HUDEP-2 (cell line): ENCODE results near the gene ZNF212.
A peak's percentile ranks its signal among the peaks of the same experiment; 100 is the strongest.
"Not testable (repeated sequence)": the region's sequence is repeated elsewhere in the genome, so short reads cannot be mapped to it uniquely, and the experiment has no call there.

ENCODE experiments used
- DNase-seq, 76 experiments: peaks; one replicate each; lab custom pipeline; 2025; ENCODE audit not compliant: unreplicated experiment in 76 of 76; lab: John Stamatoyannopoulos, UW

Gene ZNF212

GRCh38 chr7:149251518-149251917, 12.1 kb downstream of the ZNF212 start:
- DNase-seq: not testable (repeated sequence)

DNA sequence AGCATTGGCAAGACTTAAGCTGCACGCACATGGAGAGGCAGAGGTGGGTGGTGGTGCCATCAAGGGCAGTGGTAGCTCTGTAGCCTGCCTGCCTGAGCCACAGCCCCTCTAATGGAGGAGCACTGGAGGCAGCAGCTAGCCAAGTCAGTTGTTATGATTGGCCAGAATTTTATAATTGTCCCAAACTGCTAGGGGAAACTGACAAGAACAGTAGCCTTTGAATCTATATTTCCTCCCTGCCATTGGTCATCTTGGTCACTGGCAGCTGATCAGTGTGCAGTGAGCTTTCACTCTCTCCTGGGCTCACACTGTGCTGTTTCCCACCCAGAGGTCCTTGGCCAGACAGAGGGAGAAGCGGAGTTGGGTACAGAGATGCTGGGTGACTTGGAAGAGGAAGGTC, 12.9 kb downstream of the ZNF212 start:
- DNase-seq: no peak

GRCh38 chr7:149253665-149254064, 14.2 kb downstream of the ZNF212 start:
- no peak for DNase-seq

DNA sequence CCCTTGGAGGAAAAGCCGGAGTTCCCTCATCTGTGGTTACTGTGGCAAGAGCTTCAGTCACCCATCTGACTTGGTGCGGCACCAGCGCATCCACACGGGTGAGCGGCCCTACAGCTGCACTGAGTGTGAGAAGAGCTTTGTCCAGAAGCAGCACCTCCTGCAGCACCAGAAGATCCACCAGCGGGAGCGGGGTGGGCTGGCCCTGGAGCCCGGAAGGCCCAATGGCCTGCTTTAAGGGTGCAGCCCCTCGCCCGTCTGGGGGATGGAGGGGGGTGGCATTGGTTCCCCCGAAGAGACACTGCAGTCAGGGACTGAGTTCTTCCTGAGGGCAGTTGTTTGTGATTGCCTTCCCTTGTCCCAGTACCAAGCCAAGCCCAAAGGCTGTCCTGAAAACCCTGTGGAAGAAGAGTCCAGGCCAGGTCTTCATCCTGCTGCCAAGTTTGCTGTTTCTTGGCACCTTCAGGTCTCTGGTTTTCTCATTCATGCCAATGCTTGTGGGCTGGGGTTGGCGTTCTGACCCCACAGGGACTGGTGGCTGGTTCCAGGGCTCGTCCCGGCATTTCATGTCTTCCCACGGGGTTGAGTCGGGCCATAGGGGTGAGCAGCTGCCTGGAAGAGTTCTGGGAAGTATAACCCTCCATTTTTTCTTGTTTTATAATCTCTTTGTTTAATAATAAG, 14.9 kb downstream of the ZNF212 start:
- DNase-seq: no peak

- DNase-seq: no peak
Measured at GRCh38 chr7:149255174-149255573, 15.7 kb downstream of the ZNF212 start.

DNA sequence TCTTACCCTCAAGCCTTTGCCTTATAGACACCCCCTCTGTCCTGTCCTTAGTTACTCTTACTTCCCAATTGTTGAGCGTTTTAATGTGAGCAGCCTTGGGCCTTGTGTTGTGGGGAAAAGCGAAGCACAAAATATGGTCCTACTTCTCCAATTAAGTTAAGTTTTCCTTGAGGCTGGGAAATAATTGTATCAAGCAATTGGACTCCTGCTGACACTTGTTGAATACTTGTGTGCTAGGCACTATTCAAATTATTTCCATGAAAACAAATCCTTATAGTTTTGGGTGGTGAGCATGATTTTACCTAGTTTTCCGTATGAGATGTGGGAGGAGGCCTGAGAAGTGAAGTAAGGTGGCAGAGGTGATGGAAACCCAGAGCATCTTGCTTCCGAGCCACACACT, 17.1 kb downstream of the ZNF212 start:
- DNase-seq: no peak

DNA sequence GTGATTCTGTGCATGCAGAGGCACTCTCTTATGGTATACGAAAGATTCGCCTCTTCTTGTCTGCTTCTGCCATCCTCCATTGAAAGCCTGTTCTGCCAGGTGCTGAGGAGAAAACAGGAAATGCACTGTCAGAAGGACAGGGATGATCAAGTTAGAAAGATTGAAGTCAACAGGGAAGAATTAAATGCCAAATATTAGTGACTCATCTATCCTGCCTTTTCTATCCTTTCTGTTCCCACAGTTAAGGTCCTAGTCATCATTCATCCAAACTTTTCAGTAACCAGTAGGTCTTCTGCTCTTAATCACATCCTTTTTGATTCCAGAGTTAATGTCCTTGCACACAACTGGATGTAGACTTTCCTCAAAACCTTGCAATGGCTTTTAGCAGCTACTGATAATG, 17.7 kb downstream of the ZNF212 start:
- DNase-seq: no peak

DNA sequence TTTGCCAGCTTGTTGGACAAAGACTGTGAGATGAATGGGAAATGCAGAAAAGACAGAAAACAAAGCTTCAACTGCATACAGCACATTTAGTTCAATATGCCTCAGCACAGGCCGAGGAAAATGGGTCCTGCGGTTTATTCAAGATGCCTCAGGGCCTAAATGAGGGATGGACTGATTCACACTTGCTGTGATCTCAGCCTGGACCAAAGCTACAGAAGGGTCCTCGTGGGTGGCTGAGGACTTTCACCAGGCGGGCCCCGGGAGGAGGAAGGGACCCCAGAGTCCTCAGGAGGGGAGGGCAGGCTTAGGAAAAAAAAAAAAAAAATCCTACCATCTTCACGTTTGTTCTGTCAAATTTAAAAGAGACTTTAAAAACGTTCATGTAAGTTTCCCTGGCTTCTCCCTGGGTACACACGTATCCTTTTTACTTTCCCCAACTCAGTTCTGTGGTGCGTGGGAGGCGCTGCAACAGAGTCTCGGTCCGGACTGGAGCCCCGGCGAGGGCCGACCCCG, 21.9 kb downstream of the ZNF212 start:
- peak in 1 of 76 experiments; percentile 32 for DNase-seq

DNA sequence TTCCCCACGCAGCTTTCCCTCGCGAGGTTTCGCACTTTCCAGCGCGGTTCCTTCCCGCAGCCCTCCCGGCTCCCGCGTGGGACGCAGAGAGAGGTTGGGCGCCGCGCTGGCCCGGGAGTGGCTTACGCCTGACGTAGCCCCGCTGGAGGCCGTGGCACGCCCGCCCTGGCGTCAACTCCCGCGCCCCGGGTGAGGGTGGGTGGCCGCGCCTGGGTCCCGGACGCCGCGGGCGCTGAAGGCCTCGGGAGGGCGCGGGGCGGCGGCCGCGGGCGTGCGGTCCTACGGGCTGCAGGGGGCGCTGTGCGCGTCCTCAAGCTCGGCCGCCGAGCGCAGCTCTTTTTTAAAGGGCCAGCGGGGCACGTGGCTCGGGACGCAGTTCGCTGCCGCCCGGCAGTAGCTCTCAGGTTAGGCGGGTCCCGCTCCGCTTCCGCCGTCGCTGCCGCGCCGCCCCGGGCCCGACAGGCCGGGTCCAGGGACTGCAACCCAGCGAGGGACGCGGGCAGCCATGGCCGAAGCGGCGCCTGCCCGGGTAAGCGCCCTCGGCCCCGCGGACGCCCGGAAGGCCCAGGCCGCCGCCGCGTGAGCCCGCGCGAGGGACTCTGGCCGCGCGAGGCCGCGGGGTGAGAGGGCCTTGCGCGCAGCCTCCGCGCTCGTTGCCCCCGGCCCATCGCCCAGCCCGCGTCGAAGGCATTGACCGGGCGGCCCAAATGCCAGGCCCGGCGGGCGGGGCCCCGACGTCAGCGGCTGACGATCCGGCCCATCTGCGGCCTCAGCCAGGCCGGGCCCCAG, 22.6 kb downstream of the ZNF212 start, which contains the start of gene ZNF783:
ZNF783 (plus strand) TSS at position 368 of the 789 bp plus-strand sequence; CDS start at position 506, 138 bp downstream.
- peak in 73 of 76 experiments; percentile 27 to 87 (median 74) for DNase-seq

DNA sequence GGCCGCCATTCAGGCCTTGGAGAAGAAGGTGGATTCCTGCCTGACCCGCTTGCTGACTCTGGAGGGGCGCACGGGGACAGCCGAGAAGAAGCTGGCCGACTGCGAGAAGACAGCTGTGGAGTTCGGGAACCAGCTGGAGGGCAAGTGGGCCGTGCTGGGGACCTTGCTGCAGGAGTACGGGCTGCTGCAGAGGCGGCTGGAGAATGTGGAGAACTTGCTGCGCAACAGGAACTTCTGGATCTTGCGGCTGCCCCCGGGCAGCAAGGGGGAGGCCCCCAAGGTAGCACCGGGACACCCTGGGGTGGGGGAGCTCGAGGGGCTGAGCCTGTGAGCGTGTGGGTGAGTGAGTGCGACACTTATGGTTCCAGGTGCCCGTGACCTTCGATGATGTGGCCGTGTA, 27.0 kb downstream of the ZNF212 start:
- DNase-seq: no peak

DNA sequence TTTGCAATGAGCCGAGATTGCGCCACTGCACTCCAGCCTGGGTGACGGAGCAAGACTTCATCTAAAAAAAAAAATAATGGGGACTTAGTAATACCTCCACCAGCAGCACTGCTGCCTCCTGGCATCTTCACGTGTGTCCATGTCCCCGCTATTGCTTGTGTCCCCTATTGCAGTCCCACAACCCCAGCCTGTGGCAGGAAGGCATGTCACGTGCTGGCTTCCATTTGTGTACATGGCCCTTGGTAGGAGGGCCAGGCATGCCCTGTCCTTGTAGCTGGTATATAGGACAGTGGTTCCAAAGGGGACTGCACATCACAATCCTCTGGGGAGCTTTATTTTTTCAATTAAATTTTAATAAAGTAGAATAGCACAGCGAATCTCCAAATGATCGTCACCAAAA, 28.3 kb downstream of the ZNF212 start:
- no peak for DNase-seq

DNA sequence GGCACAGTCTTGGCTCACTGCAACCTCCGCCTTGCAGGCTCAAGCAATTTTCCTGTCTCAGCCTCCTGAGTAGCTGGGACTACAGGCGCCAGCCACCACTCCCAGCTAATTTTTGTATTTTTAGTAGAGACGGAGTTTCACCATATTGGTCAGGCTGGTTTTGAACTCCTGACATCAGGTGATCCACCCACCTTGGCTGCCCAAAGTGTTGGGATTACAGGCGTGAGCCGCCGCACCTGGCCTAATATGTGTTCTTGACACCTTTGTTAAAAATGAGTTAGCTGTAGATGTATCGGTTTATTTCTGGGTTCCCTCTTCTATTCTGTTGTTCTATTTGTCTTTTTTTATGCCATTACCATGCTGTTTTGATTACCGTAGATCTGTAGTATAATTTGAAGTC, 35.0 kb downstream of the ZNF212 start:
- DNase-seq: not testable (repeated sequence)

- DNase-seq: no peak
Measured at GRCh38 chr7:149277871-149278270, 38.4 kb downstream of the ZNF212 start.

DNA sequence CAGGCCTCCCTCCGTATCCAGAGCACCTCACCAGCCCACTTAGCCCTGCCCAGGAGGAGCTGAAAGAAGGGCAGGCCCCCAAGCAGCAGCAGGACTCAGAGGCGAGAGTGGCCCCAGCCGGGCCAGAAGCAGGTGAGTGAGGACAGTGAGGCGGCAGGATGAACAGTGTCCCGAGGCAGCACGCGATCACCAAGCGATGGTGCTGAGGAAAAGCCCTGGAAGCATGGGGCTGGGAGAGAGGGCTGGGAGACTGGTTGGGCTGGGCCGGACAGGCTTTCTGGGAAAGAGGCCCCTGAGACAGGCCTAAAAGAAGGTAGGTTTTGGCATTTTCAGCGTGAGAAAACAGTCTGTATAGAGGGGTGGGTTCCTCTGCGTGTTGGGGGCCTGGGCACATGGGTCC, 38.9 kb downstream of the ZNF212 start:
- DNase-seq: no peak

DNA sequence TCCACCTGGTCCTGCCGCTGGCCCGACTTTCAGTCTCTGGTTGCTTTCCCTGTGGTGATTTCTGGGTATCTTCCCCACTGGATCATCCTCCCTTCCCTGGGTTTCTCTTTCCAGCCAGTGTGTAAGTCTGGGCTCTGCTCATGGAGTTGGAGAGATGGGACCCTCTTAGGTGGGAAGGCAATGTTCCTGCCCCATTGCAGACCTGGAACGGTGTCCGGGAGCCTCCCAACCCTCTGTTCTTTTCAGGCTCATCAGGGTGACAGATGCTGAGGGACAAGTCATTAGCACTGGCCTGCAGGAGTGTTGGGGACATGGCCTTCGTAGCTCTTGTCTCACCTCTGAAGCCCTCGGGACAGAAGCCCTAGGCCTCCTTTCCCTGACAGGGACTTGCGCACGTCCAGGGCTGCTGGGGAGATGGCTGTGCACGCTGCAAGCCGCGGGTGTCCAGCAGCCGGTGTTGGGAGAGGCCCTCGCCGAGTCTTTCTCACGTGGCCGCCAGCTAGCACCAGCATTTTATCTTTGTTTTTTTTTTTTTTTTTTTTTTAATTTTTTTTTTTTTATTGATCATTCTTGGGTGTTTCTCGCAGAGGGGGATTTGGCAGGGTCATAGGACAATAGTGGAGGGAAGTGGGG, 39.8 kb downstream of the ZNF212 start:
- no peak for DNase-seq

DNA sequence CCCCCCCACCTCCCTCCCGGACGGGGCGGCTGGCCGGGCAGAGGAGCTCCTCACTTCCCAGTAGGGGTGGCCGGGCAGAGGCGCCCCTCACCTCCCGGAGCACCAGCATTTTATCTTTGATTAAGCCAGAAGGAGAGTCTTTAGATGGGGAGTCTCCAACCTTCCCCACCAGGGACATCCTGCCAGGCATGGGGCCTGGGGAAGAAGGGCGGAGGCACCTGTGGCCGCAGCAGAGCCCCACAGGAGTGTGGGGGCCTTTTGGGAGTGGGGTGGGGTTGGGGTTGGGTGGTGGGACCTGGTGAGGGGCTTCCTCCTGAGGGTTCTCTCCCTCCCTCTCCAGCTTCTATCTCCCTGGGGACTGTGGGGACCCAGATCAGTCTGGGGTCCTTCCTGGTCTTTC, 40.7 kb downstream of the ZNF212 start:
- no peak for DNase-seq

- DNase-seq: no peak
Measured at GRCh38 chr7:149280661-149281507, 41.4 kb downstream of the ZNF212 start.

- DNase-seq: no peak
Measured at GRCh38 chr7:149281508-149282330, 42.3 kb downstream of the ZNF212 start.

GRCh38 chr7:149282331-149282655, 42.8 kb downstream of the ZNF212 start:
- no peak for DNase-seq

GRCh38 chr7:149283321-149283720, 43.9 kb downstream of the ZNF212 start:
- no peak for DNase-seq
